Breast epithelium (tissue), 3 donors: Measurements from ENCODE around the gene ZACN.

Experiments
- CTCF ChIP-seq, 3 donors: fragments of 450-650 bp; IDR thresholded peaks; one replicate each; pipeline ENCODE4 v1.5.1; 2016 to 2017; ENCODE audit warnings: antibody characterized with exemption in 3 of 3, mild to moderate bottlenecking in 3 of 3, moderate library complexity in 3 of 3
- POLR2A ChIP-seq: fragments of 450-650 bp; IDR thresholded peaks from one replicate; pipeline ENCODE4 v1.6.1; 2016; ENCODE audit warnings: antibody characterized with exemption, mild to moderate bottlenecking, moderate library complexity
- POLR2AphosphoS5 ChIP-seq, 3 donors: sonication (generic); formaldehyde crosslinking; IDR thresholded peaks; one replicate each; pipeline ENCODE4 v1.6.1; 2017; ENCODE audit warnings: antibody characterized with exemption in 3 of 3

GRCh38 chr17:76079535-76079955 lies 563 bp downstream of the ZACN start:
- TF ChIP-seq CTCF (IDR thresholded peaks at IDR 0.05), result no peak
- no peak for TF ChIP-seq POLR2AphosphoS5 (IDR thresholded peaks at IDR 0.05)
- TF ChIP-seq POLR2A, result no peak
